Measurements from ENCODE around the gene CYP4F8.
"Not testable (repeated sequence)": the region's sequence is repeated elsewhere in the genome, so short reads cannot be mapped to it uniquely, and the experiment has no call there.

Gene CYP4F8

DNA sequence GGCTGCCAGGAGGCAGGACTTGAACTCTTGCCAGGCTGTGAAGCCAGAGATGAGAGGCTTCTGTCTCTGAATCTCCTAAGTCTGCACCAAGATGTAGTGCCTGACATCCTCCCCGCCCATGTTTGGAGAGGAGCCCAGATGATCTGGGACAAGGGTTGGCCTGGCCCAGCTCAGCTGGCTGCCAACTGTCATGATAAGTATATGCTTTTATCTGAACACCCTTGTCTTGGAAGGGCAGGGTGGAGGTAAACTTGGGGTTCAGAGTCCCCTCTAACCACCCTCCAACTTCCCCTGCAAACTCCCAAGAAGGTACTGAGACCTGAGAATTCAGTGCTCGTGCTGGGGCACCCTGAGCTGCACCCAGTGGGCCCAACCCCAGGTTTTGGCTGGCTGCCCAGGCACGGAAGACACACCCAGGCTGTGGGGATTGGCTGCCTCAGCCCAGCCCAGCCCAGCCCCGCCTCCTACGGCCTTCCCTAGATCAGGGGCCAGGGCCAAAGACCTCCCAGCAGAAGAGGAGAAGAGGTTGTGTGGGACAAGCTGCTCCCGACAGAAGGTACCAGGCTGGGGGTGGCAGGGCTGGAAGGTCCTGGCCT, 57.7 kb downstream of the CYP4F8 start, which contains the start of gene CYP4F12:
Gene CYP4F12, plus strand, starts transcription at position 508 of the 596 bp plus-strand sequence. CDS start 443 bp downstream, outside the sequence.
- no peak within 1 kb of the TSS for H3K27ac ChIP-seq
- no peaks in the 10 kb centered on the region for H3K27me3 ChIP-seq
- peak; percentile 75 to 80 for DNase-seq
- H3K9me3 ChIP-seq, result no peaks in the 10 kb centered on the region
- TF ChIP-seq, protein P1, sequence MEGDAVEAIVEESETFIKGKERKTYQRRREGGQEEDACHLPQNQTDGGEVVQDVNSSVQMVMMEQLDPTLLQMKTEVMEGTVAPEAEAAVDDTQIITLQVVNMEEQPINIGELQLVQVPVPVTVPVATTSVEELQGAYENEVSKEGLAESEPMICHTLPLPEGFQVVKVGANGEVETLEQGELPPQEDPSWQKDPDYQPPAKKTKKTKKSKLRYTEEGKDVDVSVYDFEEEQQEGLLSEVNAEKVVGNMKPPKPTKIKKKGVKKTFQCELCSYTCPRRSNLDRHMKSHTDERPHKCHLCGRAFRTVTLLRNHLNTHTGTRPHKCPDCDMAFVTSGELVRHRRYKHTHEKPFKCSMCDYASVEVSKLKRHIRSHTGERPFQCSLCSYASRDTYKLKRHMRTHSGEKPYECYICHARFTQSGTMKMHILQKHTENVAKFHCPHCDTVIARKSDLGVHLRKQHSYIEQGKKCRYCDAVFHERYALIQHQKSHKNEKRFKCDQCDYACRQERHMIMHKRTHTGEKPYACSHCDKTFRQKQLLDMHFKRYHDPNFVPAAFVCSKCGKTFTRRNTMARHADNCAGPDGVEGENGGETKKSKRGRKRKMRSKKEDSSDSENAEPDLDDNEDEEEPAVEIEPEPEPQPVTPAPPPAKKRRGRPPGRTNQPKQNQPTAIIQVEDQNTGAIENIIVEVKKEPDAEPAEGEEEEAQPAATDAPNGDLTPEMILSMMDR (IDR thresholded peaks at IDR 0.05), result no peak
- H3K4me1 ChIP-seq, result peaks cover 0 to 10% (median 8%) of the 10 kb centered on the region in 4 donors
- intact Hi-C loops (cut with DNase I; ENCODE audit: low total_unique reads), result no loop called here
- no peaks in the 10 kb centered on the region for H3K36me3 ChIP-seq
- H3K4me3 ChIP-seq, result no peak within 1 kb of the TSS

- intact Hi-C loops (cut with DNase I; ENCODE audit: low total_unique reads), result no loop called here
- no peak for DNase-seq
- no peak overlapping the region for H3K27ac ChIP-seq
- no peaks in the 10 kb centered on the region for H3K36me3 ChIP-seq
- H3K27me3 ChIP-seq, result no peaks in the 10 kb centered on the region
- H3K4me1 ChIP-seq, result peaks cover 0 to 10% (median 8%) of the 10 kb centered on the region in 4 donors
- TF ChIP-seq, protein P1 (IDR thresholded peaks at IDR 0.05), result no peak
- H3K4me3 ChIP-seq, result no peak overlapping the region
- no peaks in the 10 kb centered on the region for H3K9me3 ChIP-seq
These were observed 58.2 kb downstream of the CYP4F8 start for GRCh38 chr19:15673176-15673654.

DNA sequence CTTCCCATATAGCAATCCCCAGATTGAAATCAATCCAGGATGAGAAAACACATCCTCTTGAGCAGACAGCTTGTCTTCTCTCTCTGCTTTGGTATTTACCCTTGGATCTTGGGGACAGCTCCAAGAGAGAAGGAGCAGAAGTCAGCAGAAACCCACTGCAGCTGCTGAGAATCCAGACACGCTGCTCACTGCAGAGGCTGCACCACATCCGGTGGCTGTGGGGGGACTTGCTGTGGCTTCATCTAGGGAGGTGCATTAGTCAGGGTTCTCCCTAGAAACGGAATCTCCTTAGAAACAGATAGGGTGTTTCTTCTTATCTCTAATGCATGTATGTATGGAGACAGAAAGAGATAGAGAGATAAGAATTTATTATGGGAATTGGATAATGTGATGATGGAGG, 60.5 kb downstream of the CYP4F8 start:
- no peaks in the 10 kb centered on the region for H3K27me3 ChIP-seq
- TF ChIP-seq, protein P1 (IDR thresholded peaks at IDR 0.05), result no peak
- DNase-seq, result no peak
- H3K36me3 ChIP-seq, result no peaks in the 10 kb centered on the region
- no peak overlapping the region for H3K4me3 ChIP-seq
- H3K27ac ChIP-seq, result no peak overlapping the region
- H3K4me1 ChIP-seq, result peaks cover 0 to 10% (median 8%) of the 10 kb centered on the region in 4 donors
- intact Hi-C loops (cut with DNase I; ENCODE audit: low total_unique reads), result no loop called here
- H3K9me3 ChIP-seq, result no peaks in the 10 kb centered on the region

DNA sequence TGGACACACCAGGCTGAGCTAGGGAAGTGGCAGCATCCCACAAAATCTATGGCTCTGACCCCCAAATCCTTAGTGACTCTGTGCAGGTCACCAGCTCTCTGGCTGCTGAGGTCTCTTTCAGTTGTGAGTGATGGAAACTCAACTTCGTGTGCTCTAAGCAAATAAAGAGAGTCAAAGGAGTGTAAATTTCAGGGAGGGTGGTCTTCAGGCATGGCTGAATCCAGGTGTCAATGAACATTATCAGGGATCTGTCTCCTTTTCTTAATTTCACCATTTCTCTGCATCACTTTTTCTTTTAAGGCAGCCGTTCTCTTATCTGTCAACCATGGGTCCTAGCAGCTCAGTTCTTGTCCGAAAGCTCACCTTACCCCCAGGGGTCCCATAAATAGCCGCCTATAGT, 64.1 kb downstream of the CYP4F8 start:
- Histone ChIP-seq H3K27ac (no peak overlapping the region), H3K4me3 (no peak overlapping the region), H3K9me3 (no peaks in the 10 kb centered on the region), H3K4me1 (no peaks in the 10 kb centered on the region), H3K36me3 (peaks cover 0 to 5% (median 0%) of the 10 kb centered on the region in 3 donors), H3K27me3 (peaks cover 0 to 9% of the 10 kb centered on the region in 2 donors)
- intact Hi-C loops (cut with DNase I; ENCODE audit: low total_unique reads), result no loop called here
- TF ChIP-seq, protein P1 (IDR thresholded peaks at IDR 0.05), result no peak
- DNase-seq, result no peak

GRCh38 chr19:15679865-15680264, 64.8 kb downstream of the CYP4F8 start:
- H3K27ac ChIP-seq; H3K4me3 ChIP-seq; H3K4me1 ChIP-seq; H3K27me3 ChIP-seq; H3K9me3 ChIP-seq; H3K36me3 ChIP-seq; intact Hi-C loops (cut with DNase I; ENCODE audit: low total_unique reads); DNase-seq: not testable (repeated sequence)

All from tibial artery (tissue), 4 donors.